ENCODE data around the gene CCDC183.

GRCh38 chr9:136804509-136805206, 8.5 kb downstream of the CCDC183 start:
- no peak for TF ChIP-seq CTCF (conservative IDR thresholded peaks at IDR 0.05 in 1 of 2, IDR thresholded peaks at IDR 0.05 in 1 of 2; ENCODE audit: extremely low read depth in 1 of 2, insufficient read depth in 1 of 2, low read depth in 1 of 2, low read length in 2 of 2)
- no peak for TF ChIP-seq EZH2 (IDR thresholded peaks at IDR 0.05; ENCODE audit: borderline replicate concordance, low read length)
